ENCODE results near the gene BICD1.

GRCh38 chr12:32353540-32353939 lies 246.9 kb downstream of the BICD1 start:
- TF ChIP-seq CTCF (IDR thresholded peaks at IDR 0.05; ENCODE audit: borderline replicate concordance, extremely low read depth, low read length, poor library complexity, severe bottlenecking) (no peak), EZH2 (IDR thresholded peaks at IDR 0.05; ENCODE audit: borderline replicate concordance, low read depth, low read length, severe bottlenecking) (no peak)

Data from DND-41 (cell line).